Gastrocnemius medialis (tissue), 4 donors: ENCODE results near the gene MATN1. TPM values are rescaled to one million over a fixed set of nuclear protein-coding genes. Genes with fewer than 3 reads are reported as not detected.

Experiments
- ATAC-seq, 2 donors: fragments of 150-250 bp; one replicate each; pipeline ENCODE4 v1.9.1; 2016
- DNase-seq, 2 donors: peaks; one replicate each; pipeline ENCODE4 v3.0.0-alpha.2; 2019
- H3K27ac ChIP-seq, 4 donors: fragments of 200-600 bp; sonication (generic); 1 replicate in 1 of 4; 2 replicates in 3 of 4; pipeline ENCODE4 v1.5.1; 2016 to 2018; ENCODE audit warnings: mild to moderate bottlenecking in 2 of 4, moderate library complexity in 1 of 4
- H3K27me3 ChIP-seq, 3 donors: fragments of 200-600 bp; sonication (generic) in 2 of 3; 1 replicate in 1 of 3; 2 replicates in 2 of 3; pipeline versions ENCODE4 v1.5.1 to v1.6.0; 2016 to 2019; ENCODE audit warnings: mild to moderate bottlenecking in 1 of 3, moderate library complexity in 1 of 3
- H3K36me3 ChIP-seq, 2 donors: fragments of 200-600 bp; sonication (generic) in 1 of 2; one replicate each; pipeline ENCODE4 v1.5.1; 2017 to 2018
- H3K4me1 ChIP-seq, 2 donors: fragments of 200-600 bp; sonication (generic) in 1 of 2; one replicate each; pipeline ENCODE4 v1.5.1; 2016 to 2017; ENCODE audit warnings: mild to moderate bottlenecking in 2 of 2
- H3K4me3 ChIP-seq, 4 donors: fragments of 200-600 bp; sonication (generic) in 3 of 4; 1 replicate in 1 of 4; 2 replicates in 3 of 4; pipeline ENCODE4 v1.5.1; 2016 to 2019; ENCODE audit warnings: mild to moderate bottlenecking in 2 of 4
- H3K9me3 ChIP-seq, 3 donors: fragments of 200-600 bp; sonication (generic) in 2 of 3; 1 replicate in 1 of 3; 2 replicates in 2 of 3; pipeline ENCODE4 v1.5.1; 2016 to 2019
- CTCF ChIP-seq, 5 experiments: fragments of 450-650 bp in 3 of 5; fragments of 200-600 bp in 2 of 5; sonication (generic) in 2 of 5; IDR thresholded peaks in 4 of 5; conservative IDR thresholded peaks in 1 of 5; 1 replicate in 4 of 5; 2 replicates in 1 of 5; pipeline ENCODE4 v1.5.1; 2016 to 2019; ENCODE audit warnings: antibody characterized with exemption in 5 of 5, mild to moderate bottlenecking in 3 of 5, moderate library complexity in 3 of 5
- POLR2A ChIP-seq, 2 donors: fragments of 450-650 bp; IDR thresholded peaks; one replicate each; pipeline ENCODE4 v1.6.1; 2017; ENCODE audit warnings: antibody characterized with exemption in 2 of 2, mild to moderate bottlenecking in 2 of 2, moderate library complexity in 2 of 2
- in situ Hi-C, 4 donors: fragments of 200-750 bp; cut with MboI; loops; one replicate each; pipeline versions ENCODE4 v1.15.0 to v1.8.0; 2017; ENCODE audit warnings: low sequenced_read_pairs in 4 of 4
- intact Hi-C: fragments of 100-400 bp; cut with DNase I; formaldehyde crosslinking; loops from one replicate; pipeline ENCODE4 v1.15.1; 2023; ENCODE audit warnings: low total_unique reads
- total RNA-seq, 4 donors: library from RNA; depleted of rRNA; stranded (reverse); fragments of >200 nt; gene quantifications; one replicate each; pipeline versions ENCODE4 v1.1.0 to v1.2.3, GENCODE V29; 2016

MATN1 gene
- total RNA-seq, 4 donors from 2014 or later: not detected

DNA sequence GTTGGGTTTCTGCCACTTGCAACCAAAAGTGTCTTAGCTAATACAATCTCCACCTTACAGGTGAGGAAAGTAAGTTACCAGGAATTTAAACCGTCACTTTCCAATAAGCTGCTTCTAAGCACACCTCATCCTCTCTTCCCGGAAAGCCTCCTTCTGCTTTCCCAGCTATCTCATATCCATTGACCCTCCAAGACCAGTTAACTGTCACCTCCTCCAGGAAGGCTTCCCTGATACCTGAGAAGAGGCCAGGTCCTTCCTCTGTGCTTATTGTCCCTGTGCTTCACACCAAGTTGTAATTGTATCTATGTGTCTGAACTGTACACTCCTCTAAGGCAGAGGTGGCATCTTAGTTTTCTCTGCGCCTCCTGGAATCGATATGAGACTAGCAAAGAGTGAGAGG, 11.2 kb upstream of the MATN1 start:
- no peak overlapping the region for H3K27ac ChIP-seq
- H3K4me1 ChIP-seq: no peaks in the 10 kb centered on the region
- no peaks in the 10 kb centered on the region for H3K9me3 ChIP-seq
- TF ChIP-seq POLR2A (IDR thresholded peaks at IDR 0.05) (no peak), CTCF (IDR thresholded peaks at IDR 0.05 in 4 of 5, conservative IDR thresholded peaks at IDR 0.05 in 1 of 5) (no peak)
- no peaks in the 10 kb centered on the region for H3K36me3 ChIP-seq
- no peaks in the 10 kb centered on the region for H3K27me3 ChIP-seq
- ATAC-seq (no peak), DNase-seq (no peak)
- intact Hi-C loops: no loop called here
- in situ Hi-C loops: no loop called here
- no peak overlapping the region for H3K4me3 ChIP-seq

DNA sequence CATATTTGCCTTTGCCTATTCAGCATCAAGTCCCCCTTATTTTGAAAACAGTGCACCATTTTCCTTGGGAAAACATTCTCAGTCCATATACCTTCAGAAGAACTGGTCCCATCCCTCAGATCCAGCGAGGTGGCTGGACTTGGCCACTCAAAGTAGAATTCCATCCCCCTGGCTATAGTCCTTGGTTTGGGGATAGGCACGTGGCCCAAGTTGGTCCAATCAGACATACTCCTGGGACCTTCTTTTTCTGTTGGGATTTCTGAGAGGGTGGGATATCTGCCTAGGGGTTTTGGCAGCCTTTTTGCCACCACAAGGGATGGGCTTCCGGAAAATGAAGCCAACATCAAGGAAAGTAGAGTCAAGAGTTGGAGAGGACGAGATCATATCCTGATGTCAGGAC, 10.7 kb upstream of the MATN1 start:
- Histone ChIP-seq H3K36me3 (no peaks in the 10 kb centered on the region), H3K9me3 (no peaks in the 10 kb centered on the region), H3K4me3 (no peak overlapping the region), H3K27me3 (no peaks in the 10 kb centered on the region), H3K4me1 (no peaks in the 10 kb centered on the region), H3K27ac (no peak overlapping the region)
- DNase-seq (no peak), ATAC-seq (no peak)
- intact Hi-C loops: no loop called here
- TF ChIP-seq POLR2A (IDR thresholded peaks at IDR 0.05) (no peak), CTCF (IDR thresholded peaks at IDR 0.05 in 4 of 5, conservative IDR thresholded peaks at IDR 0.05 in 1 of 5) (no peak)
- in situ Hi-C loops: no loop called here

GRCh38 chr1:30733493-30733892, 10.1 kb upstream of the MATN1 start:
- intact Hi-C loops: no loop called here
- ATAC-seq (no peak), DNase-seq (no peak)
- Histone ChIP-seq H3K27ac (no peak overlapping the region), H3K4me3 (no peak overlapping the region), H3K36me3 (no peaks in the 10 kb centered on the region), H3K9me3 (no peaks in the 10 kb centered on the region), H3K27me3 (no peaks in the 10 kb centered on the region), H3K4me1 (no peaks in the 10 kb centered on the region)
- TF ChIP-seq CTCF (IDR thresholded peaks at IDR 0.05 in 4 of 5, conservative IDR thresholded peaks at IDR 0.05 in 1 of 5): no peak
- no peak for TF ChIP-seq POLR2A (IDR thresholded peaks at IDR 0.05)
- in situ Hi-C loops: no loop called here

DNA sequence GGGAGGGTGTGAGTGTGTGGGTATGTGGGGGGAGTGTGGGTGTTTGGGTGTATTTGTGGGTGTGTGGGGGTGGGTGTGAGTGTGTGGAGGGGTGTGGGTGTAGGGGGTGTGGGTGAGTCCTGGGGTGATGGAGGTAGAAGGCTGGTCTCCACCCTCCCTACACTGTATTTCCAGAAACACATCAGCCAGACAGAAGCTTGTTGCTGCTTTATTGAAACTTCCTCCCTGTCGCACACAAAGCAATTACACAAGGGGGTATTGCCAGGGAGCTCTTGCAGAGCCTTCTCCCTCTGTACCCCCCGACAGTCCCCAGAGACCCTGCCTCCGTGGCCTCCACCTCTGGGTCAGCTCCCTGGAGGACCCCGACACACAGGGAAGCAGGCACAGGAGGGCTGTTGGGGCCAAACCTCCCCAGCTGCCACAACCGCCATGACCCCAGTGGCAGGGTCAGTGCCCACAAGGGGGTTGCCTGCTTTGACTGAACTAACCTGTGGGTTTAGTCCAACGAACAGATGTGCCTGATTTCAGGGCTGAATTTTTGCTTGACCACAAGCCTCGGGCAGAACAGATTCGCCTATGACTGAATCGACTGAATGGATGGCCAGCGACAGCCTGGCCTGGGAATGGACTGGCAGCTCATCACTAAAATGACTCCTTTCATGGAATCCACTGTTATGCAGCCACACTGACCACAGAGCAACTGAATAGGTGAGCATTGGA, 9.1 kb upstream of the MATN1 start:
- Histone ChIP-seq H3K4me1 (no peaks in the 10 kb centered on the region), H3K27me3 (no peaks in the 10 kb centered on the region), H3K9me3 (no peaks in the 10 kb centered on the region), H3K27ac (no peak overlapping the region), H3K36me3 (no peaks in the 10 kb centered on the region), H3K4me3 (no peak overlapping the region)
- in situ Hi-C loops (no loop called here), intact Hi-C loops (no loop called here)
- no peak for DNase-seq
- no peak for TF ChIP-seq POLR2A (IDR thresholded peaks at IDR 0.05)
- no peak for TF ChIP-seq CTCF (IDR thresholded peaks at IDR 0.05 in 4 of 5, conservative IDR thresholded peaks at IDR 0.05 in 1 of 5)
- no peak for ATAC-seq

GRCh38 chr1:30731806-30732276, 8.5 kb upstream of the MATN1 start:
- H3K4me1 ChIP-seq: no peaks in the 10 kb centered on the region
- no peaks in the 10 kb centered on the region for H3K36me3 ChIP-seq
- H3K4me3 ChIP-seq: no peak overlapping the region
- no peaks in the 10 kb centered on the region for H3K27me3 ChIP-seq
- H3K27ac ChIP-seq: no peak overlapping the region
- intact Hi-C loops (no loop called here), in situ Hi-C loops (no loop called here)
- H3K9me3 ChIP-seq: no peaks in the 10 kb centered on the region
- ATAC-seq (no peak), DNase-seq (no peak)
- TF ChIP-seq CTCF (IDR thresholded peaks at IDR 0.05 in 4 of 5, conservative IDR thresholded peaks at IDR 0.05 in 1 of 5) (no peak), POLR2A (IDR thresholded peaks at IDR 0.05) (no peak)
